ENCODE results near the gene LMAN1L.

The LMAN1L gene

GRCh38 chr15:74855857-74856256 is 43.2 kb downstream of the LMAN1L start:
- no peak for TF ChIP-seq ZFX (IDR thresholded peaks at IDR 0.05; ENCODE audit: borderline replicate concordance)
- TF ChIP-seq, protein P1, sequence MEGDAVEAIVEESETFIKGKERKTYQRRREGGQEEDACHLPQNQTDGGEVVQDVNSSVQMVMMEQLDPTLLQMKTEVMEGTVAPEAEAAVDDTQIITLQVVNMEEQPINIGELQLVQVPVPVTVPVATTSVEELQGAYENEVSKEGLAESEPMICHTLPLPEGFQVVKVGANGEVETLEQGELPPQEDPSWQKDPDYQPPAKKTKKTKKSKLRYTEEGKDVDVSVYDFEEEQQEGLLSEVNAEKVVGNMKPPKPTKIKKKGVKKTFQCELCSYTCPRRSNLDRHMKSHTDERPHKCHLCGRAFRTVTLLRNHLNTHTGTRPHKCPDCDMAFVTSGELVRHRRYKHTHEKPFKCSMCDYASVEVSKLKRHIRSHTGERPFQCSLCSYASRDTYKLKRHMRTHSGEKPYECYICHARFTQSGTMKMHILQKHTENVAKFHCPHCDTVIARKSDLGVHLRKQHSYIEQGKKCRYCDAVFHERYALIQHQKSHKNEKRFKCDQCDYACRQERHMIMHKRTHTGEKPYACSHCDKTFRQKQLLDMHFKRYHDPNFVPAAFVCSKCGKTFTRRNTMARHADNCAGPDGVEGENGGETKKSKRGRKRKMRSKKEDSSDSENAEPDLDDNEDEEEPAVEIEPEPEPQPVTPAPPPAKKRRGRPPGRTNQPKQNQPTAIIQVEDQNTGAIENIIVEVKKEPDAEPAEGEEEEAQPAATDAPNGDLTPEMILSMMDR (IDR thresholded peaks at IDR 0.05): no peak
- H3K27ac ChIP-seq: no peak overlapping the region

DNA sequence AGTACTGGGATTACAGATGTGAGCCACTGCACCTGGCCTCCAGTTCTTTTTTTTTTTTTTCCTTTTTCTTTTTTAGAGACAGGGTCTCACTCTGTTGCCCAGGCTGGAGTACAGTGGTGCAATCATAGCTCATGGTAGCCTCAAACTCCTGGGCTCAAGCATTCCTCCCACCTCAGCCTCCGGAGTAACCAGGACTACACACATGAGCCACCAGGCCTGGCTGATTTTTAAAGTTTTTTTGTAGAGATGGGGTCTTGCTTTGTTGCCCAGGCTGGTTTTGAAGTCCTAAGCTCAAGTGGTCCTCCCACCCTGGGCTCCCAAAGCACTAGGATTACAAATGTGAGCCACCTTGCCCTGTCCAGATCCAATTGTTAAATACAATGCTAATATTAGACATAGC is 43.9 kb downstream of the LMAN1L start:
- H3K27ac ChIP-seq: no peak overlapping the region
- no peak for TF ChIP-seq ZFX (IDR thresholded peaks at IDR 0.05; ENCODE audit: borderline replicate concordance)
- TF ChIP-seq, protein P1 (IDR thresholded peaks at IDR 0.05): no peak

GRCh38 chr15:74857082-74857655 is 44.5 kb downstream of the LMAN1L start:
- no peak overlapping the region for H3K27ac ChIP-seq
- no peak for TF ChIP-seq ZFX (IDR thresholded peaks at IDR 0.05; ENCODE audit: borderline replicate concordance)
- TF ChIP-seq, protein P1 (IDR thresholded peaks at IDR 0.05): no peak

DNA sequence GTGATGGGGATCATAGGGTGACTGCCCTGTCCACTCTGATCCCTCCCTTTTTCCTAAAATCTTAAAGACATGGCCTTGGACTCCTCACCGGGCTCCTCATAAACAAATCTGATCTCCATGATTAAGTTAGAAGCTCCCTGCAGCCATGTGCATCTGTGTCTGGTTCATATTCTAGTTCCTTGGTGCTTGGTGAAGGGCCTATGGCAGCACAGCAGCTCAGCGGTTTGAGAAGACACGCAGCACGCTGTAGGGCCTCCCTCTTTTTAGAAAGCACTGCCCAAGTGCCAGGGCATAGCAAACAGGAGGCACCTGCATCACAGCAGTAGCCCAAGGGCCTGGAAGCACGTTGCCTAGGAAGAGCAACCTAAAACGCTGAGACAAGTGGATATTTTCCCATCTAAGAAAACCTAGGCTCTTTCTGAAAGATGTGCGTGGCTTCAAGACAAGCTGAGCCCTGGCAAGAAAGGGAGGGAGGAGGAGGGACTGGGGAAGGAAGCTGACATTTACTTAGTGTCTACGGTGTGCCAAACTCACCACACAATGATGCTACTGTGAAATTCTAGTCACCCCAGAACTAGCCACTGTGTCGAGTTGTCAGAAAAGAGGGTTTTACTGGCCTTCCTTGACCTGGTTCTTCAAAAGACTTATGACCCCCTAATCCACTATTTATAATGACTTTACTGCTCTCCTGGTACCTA is 45.2 kb downstream of the LMAN1L start:
- no peak for TF ChIP-seq ZFX (IDR thresholded peaks at IDR 0.05; ENCODE audit: borderline replicate concordance)
- TF ChIP-seq, protein P1 (IDR thresholded peaks at IDR 0.05): no peak
- no peak overlapping the region for H3K27ac ChIP-seq

- TF ChIP-seq ZFX (IDR thresholded peaks at IDR 0.05; ENCODE audit: borderline replicate concordance): no peak
- TF ChIP-seq, protein P1 (IDR thresholded peaks at IDR 0.05): no peak
- H3K27ac ChIP-seq: no peak overlapping the region
These were observed 45.7 kb downstream of the LMAN1L start for GRCh38 chr15:74858369-74858740.

GRCh38 chr15:74863239-74864056 is 50.8 kb downstream of the LMAN1L start:
- TF ChIP-seq, protein P1 (IDR thresholded peaks at IDR 0.05): no peak
- no peak for TF ChIP-seq ZFX (IDR thresholded peaks at IDR 0.05; ENCODE audit: borderline replicate concordance)
- no peak overlapping the region for H3K27ac ChIP-seq

GRCh38 chr15:74864296-74864695 is 51.7 kb downstream of the LMAN1L start:
- TF ChIP-seq ZFX (IDR thresholded peaks at IDR 0.05; ENCODE audit: borderline replicate concordance): no peak
- TF ChIP-seq, protein P1 (IDR thresholded peaks at IDR 0.05): no peak
- H3K27ac ChIP-seq: no peak overlapping the region
